ENCODE data around the gene GNAO1. TPM values are rescaled to one million over a fixed set of nuclear protein-coding genes. Genes with fewer than 3 reads are reported as not detected.

Gene GNAO1
- total and polyA plus RNA-seq, 2 donors (not counting 1 experiment from before 2014, with no cell fraction given) = 0.13 to 5.1 TPM

DNA sequence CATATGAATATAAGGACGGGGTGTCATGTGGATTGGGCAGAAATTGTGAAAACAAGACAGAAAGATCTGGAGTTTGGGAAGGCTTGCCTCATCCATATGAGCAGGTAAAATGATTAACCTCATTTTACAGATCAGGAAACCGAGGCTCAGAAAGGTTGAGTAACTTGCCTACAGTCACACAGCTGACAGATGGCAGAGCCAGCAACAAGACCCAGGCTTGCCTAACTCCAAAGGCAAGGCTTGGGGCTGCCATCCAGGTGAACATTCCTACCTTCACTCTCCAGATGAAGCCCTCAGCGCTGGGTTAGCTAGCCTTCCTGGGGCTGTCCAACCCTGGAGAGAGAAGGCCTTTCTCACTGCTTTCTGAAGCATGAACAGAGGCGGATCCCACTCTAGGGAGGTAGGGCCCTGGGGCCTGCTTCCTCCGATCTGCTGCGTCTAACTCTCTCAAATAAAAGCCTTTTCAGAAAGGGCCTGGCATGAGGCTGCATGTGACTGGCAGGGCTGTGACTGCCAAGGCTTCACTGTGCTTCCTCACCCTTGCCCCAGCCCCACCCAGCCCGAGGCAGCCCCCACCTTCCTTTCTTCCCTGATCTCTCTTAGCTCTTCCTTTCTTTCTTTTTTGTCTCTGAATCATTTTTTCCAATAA lies 107.8 kb downstream of the GNAO1 start:
- Histone ChIP-seq H3K9me3 (ENCODE audit: control extremely low read depth in 1 of 3, control insufficient read depth in 2 of 3, insufficient read depth in 1 of 3, low read length in 2 of 3) (no peaks in the 10 kb centered on the region), H3K4me2 (replicated peaks; ENCODE audit: low read depth, low read length, poor library complexity, severe bottlenecking) (no peak overlapping the region), H3K4me1 (ENCODE audit: control insufficient read depth in 2 of 2, insufficient read depth in 2 of 2, low read length in 2 of 2) (peaks cover 0 to 9% of the 10 kb centered on the region in 2 donors), H3K27me3 (replicated peaks in 1 of 4; ENCODE audit: control extremely low read depth in 1 of 4, control insufficient read depth in 3 of 4, insufficient read depth in 4 of 4, low read length in 3 of 4) (peaks cover 0 to 4% (median 1%) of the 10 kb centered on the region in 4 experiments), H3K79me2 (ENCODE audit: control insufficient read depth, insufficient read depth, low read length) (no peaks in the 10 kb centered on the region), H3K36me3 (replicated peaks in 1 of 2; ENCODE audit: control extremely low read depth in 1 of 2, control insufficient read depth in 1 of 2, extremely low read depth in 1 of 2, insufficient read depth in 2 of 2, low read length in 1 of 2) (no peaks in the 10 kb centered on the region), H3K4me3 (ENCODE audit: control extremely low read depth in 1 of 5, extremely low read depth in 1 of 5, insufficient read depth in 1 of 5, low read depth in 2 of 5, low read length in 4 of 5) (no peak overlapping the region), H3K9ac (ENCODE audit: low read length) (no peak overlapping the region), H2AFZ (ENCODE audit: insufficient read depth, low read depth, low read length, poor library complexity, severe bottlenecking) (no peak overlapping the region), H4K20me1 (ENCODE audit: control insufficient read depth, insufficient read depth, low read length, poor library complexity, severe bottlenecking) (no peaks in the 10 kb centered on the region), H3K27ac (ENCODE audit: low read length in 2 of 2) (no peak overlapping the region)
- no peak for ATAC-seq (ENCODE audit: low read depth)
- no peak for DNase-seq
- Mint-ChIP-seq H3K4me1 (peaks cover 11% of the 10 kb centered on the region), H3K4me3 (no peak overlapping the region), H3K27ac (no peak overlapping the region), H3K9me3 (ENCODE audit: insufficient read depth) (no peaks in the 10 kb centered on the region), H3K27me3 (peaks cover 12% of the 10 kb centered on the region)
- TF ChIP-seq, protein P1, sequence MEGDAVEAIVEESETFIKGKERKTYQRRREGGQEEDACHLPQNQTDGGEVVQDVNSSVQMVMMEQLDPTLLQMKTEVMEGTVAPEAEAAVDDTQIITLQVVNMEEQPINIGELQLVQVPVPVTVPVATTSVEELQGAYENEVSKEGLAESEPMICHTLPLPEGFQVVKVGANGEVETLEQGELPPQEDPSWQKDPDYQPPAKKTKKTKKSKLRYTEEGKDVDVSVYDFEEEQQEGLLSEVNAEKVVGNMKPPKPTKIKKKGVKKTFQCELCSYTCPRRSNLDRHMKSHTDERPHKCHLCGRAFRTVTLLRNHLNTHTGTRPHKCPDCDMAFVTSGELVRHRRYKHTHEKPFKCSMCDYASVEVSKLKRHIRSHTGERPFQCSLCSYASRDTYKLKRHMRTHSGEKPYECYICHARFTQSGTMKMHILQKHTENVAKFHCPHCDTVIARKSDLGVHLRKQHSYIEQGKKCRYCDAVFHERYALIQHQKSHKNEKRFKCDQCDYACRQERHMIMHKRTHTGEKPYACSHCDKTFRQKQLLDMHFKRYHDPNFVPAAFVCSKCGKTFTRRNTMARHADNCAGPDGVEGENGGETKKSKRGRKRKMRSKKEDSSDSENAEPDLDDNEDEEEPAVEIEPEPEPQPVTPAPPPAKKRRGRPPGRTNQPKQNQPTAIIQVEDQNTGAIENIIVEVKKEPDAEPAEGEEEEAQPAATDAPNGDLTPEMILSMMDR (IDR thresholded peaks at IDR 0.05) = no peak
- TF ChIP-seq EZH2 (IDR thresholded peaks at IDR 0.05; ENCODE audit: borderline replicate concordance, insufficient read depth, low read depth, low read length, poor library complexity, severe bottlenecking) = no peak
- intact Hi-C loops (cut with micrococcal nuclease) = no loop called here
- ChIA-PET POLR2A (no interaction called here), CTCF (interaction anchor here (1.4 kb wide), 1 partner anchor 19 kb away, joined by 3 read pairs; no protein-coding TSS in a partner anchor)
- WGBS (ENCODE audit: insufficient coverage) = 22% methylated on average over 4 of the region's 7 CpGs

DNA sequence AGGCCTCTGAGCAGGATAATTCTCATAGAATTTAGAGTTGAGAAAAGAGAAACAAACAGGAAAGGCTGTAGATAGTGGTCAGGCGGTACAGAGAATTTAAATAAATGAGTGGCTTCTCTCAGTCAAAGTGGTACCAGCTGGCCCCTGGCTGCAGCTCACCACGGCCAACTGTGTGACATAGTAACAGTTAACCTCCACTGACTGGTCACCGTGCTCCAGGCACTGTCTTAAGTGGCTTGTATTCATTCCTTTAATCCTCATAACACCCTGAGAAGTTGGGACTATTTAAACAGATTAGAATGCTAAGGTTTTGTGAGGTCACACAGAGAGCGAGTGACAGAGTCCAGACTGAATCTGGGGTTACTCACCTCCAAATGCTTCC lies 108.9 kb downstream of the GNAO1 start:
- TF ChIP-seq, protein P1 (IDR thresholded peaks at IDR 0.05) = no peak
- TF ChIP-seq EZH2 (IDR thresholded peaks at IDR 0.05; ENCODE audit: borderline replicate concordance, insufficient read depth, low read depth, low read length, poor library complexity, severe bottlenecking) = no peak
- no peak overlapping the region for H3K27ac ChIP-seq (ENCODE audit: low read length in 2 of 2)
- CTCF ChIA-PET = interaction anchor here (1.4 kb wide), 1 partner anchor 18 kb away, joined by 3 read pairs; no protein-coding TSS in a partner anchor
- Mint-ChIP-seq H3K4me3 (no peak overlapping the region), H3K4me1 (peaks cover 11% of the 10 kb centered on the region), H3K27me3 (peaks cover 17% of the 10 kb centered on the region), H3K27ac (no peak overlapping the region), H3K9me3 (ENCODE audit: insufficient read depth) (no peaks in the 10 kb centered on the region)
- H2AFZ ChIP-seq (ENCODE audit: insufficient read depth, low read depth, low read length, poor library complexity, severe bottlenecking) = no peak overlapping the region
- H3K9ac ChIP-seq (ENCODE audit: low read length) = no peak overlapping the region
- 100% methylated on average over 1 of the region's 4 CpGs for WGBS (ENCODE audit: insufficient coverage)
- no peaks in the 10 kb centered on the region for H3K9me3 ChIP-seq (ENCODE audit: control extremely low read depth in 1 of 3, control insufficient read depth in 2 of 3, insufficient read depth in 1 of 3, low read length in 2 of 3)
- H3K36me3 ChIP-seq (replicated peaks in 1 of 2; ENCODE audit: control extremely low read depth in 1 of 2, control insufficient read depth in 1 of 2, extremely low read depth in 1 of 2, insufficient read depth in 2 of 2, low read length in 1 of 2) = no peaks in the 10 kb centered on the region
- H3K4me3 ChIP-seq (ENCODE audit: control extremely low read depth in 1 of 5, extremely low read depth in 1 of 5, insufficient read depth in 1 of 5, low read depth in 2 of 5, low read length in 4 of 5) = no peak overlapping the region
- H3K79me2 ChIP-seq (ENCODE audit: control insufficient read depth, insufficient read depth, low read length) = no peaks in the 10 kb centered on the region
- H3K4me2 ChIP-seq (replicated peaks; ENCODE audit: low read depth, low read length, poor library complexity, severe bottlenecking) = no peak overlapping the region
- no peaks in the 10 kb centered on the region for H4K20me1 ChIP-seq (ENCODE audit: control insufficient read depth, insufficient read depth, low read length, poor library complexity, severe bottlenecking)
- intact Hi-C loops (cut with micrococcal nuclease) = no loop called here
- DNase-seq (no peak), ATAC-seq (ENCODE audit: low read depth) (no peak)
- POLR2A ChIA-PET = no interaction called here
- H3K27me3 ChIP-seq (replicated peaks in 1 of 4; ENCODE audit: control extremely low read depth in 1 of 4, control insufficient read depth in 3 of 4, insufficient read depth in 4 of 4, low read length in 3 of 4) = peaks cover 0 to 5% (median 2%) of the 10 kb centered on the region in 4 experiments
- peaks cover 0 to 9% of the 10 kb centered on the region in 2 donors for H3K4me1 ChIP-seq (ENCODE audit: control insufficient read depth in 2 of 2, insufficient read depth in 2 of 2, low read length in 2 of 2)

All from B cell (primary cell).